ENCODE data around the gene NPRL2. TPM values are rescaled to one million over a fixed set of nuclear protein-coding genes. Genes with fewer than 3 reads are reported as not detected.

Gene NPRL2
- total RNA-seq, 1 donor from 2014 or later: 20.6 TPM

DNA sequence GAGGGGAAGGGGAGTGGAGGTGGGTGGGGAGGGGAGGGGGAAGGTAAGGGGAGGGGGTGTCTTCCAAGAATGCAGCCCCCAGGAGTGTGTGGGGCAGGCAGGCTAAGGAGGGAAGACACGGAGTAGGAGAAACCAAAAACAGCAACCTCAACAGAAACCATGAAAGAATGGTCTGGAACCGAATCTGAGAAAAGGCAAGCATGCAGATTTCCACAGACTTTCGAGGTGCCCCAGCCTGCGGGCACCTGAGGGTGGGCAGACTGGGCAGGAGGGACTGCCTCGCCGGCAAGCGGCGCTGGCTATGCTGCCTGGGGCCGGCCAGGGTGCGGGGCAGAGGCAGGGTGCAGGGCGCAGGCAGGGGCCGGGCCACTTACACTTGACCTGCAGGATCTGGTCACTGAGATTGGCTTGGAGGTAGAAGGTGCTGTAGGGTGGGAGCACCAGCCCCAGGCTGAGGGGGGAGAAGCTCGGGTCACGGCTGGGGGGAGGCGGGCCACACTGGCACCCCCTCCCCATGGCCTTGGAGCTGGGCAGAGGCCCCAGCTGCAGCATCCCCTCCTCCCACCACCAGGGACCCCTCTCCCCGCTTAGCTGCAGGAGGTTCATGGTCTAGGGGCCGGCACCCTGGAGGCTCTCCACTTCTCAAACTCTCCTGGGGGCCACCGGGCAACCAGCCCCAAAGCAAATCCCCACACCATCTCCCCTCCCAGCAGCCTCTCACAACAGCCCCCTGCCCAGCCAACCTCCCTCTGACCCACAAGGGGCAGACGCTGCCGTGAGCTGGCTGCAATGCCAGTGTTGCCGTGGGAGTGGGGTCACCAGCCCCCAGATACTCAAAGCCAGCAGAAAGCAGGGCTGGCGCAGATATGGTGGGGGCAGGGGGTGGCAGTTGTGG is 24.0 kb upstream of the NPRL2 start:
- ATAC-seq (no peak), DNase-seq (ENCODE audit: low spot score) (no peak)
- intact Hi-C loops (cut with DNase I): loop anchor here (5.0 kb wide), 1 partner anchor 633 kb away; no protein-coding TSS in a partner anchor

- DNase-seq (ENCODE audit: low spot score): no peak
- intact Hi-C loops (cut with DNase I): loop anchor here (5.0 kb wide), 1 partner anchor 634 kb away; no protein-coding TSS in a partner anchor
- no peak for ATAC-seq
Observed at GRCh38 chr3:50373146-50374051, 22.8 kb upstream of the NPRL2 start.

GRCh38 chr3:50372349-50372748 is 21.8 kb upstream of the NPRL2 start:
- DNase-seq (ENCODE audit: low spot score) (no peak), ATAC-seq (peak; percentile 4)
- intact Hi-C loops (cut with DNase I): loop anchor here (5.0 kb wide), 1 partner anchor 635 kb away; no protein-coding TSS in a partner anchor

DNA sequence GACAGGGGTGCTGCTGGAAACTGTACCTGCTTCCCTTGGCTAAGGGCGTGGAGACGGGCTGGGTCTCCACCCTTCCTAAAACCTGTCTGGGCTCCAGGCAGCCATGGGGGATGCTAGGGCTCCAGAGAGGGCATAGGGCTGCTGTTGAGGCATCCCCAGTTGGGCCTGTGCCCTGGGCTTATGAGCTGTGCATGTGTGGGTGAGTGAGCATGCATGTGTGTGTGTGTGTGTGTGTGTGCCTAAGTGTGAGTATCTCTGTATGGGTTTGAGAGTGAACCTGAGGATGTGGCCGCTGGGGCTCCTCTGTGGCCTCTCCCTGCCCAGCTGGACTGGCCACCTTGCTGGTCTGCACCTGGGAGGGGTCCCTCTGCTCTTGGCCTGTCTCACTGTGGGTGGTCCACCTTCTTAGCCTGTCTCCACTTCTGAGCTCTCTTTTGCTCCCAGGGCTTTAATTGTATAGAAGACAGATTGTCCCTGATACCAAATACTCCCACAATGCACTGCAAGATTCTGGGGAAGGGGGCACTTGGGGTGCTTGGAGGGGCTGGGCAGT is 20.6 kb upstream of the NPRL2 start:
- DNase-seq (ENCODE audit: low spot score) (no peak), ATAC-seq (no peak)
- intact Hi-C loops (cut with DNase I): loop anchor here (5.0 kb wide), 1 partner anchor 636 kb away; no protein-coding TSS in a partner anchor

GRCh38 chr3:50370594-50370993 is 20.0 kb upstream of the NPRL2 start:
- ATAC-seq (no peak), DNase-seq (ENCODE audit: low spot score) (no peak)
- intact Hi-C loops (cut with DNase I): loop anchor here (5.0 kb wide), 1 partner anchor 637 kb away; no protein-coding TSS in a partner anchor

DNA sequence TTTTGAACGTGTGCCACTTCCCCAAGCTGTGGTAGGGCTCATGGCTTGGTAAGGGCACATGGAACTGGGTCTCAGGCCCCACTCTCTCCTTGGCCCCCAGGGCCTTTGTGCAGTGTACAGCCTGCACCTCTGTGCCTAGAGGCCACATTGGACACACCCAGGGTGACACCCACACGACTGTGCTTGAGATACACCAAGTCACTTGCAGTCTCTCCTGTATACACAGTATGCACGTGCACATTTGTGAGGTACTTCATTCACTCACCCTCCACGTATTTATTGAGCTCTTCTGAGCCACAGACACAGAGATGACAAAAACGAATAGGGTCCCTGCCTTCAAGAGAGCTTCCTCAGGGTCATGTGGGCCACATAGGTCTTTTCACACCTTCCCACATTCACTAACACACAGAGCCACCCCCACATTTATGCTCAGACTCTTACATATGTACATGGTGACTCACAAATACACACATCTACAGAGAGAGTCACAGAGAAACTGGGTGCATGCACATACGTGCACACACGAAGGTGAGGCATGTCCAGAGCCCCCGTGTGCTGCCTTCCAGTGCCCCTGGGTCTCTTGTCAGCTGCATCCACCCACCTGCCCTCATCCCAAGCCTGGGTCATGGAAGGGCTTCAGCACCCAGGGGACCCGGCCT is 18.6 kb upstream of the NPRL2 start:
- intact Hi-C loops (cut with DNase I): no loop called here
- DNase-seq (ENCODE audit: low spot score): no peak
- ATAC-seq: no peak

GRCh38 chr3:50365842-50366220 is 15.3 kb upstream of the NPRL2 start:
- ATAC-seq: no peak
- no peak for DNase-seq (ENCODE audit: low spot score)
- intact Hi-C loops (cut with DNase I): no loop called here

GRCh38 chr3:50365080-50365841 is 14.7 kb upstream of the NPRL2 start:
- DNase-seq (ENCODE audit: low spot score) (peak; percentile 92), ATAC-seq (peak; percentile 87)
- intact Hi-C loops (cut with DNase I): no loop called here

DNA sequence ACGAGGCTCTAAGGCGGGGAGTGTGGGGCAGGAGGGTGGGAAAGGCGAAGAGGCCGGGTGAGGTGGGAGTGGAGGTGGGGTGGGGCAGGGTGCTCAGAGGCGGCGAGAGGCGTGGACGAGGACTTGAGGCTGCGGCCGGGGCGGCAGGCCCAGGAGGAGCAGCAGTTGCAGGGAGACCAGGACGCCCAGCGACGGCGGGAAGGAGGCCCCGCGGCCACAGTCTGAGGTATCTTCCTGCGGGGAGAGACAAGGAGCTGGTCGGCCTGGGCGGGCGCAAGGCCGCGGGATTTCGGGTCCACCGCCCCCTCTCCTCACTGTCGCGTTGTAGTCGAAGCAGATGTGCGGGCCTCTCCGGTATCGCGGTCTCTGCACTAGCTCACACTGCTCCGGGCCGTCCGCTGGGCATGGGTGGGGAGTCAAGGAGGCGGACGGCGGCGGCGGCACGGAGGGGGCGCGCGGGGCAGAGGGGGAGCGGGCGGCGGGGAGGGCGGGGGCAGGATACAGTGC is 14.1 kb upstream of the NPRL2 start:
- DNase-seq (ENCODE audit: low spot score): peak; percentile 73
- ATAC-seq: peak; percentile 27
- intact Hi-C loops (cut with DNase I): no loop called here

DNA sequence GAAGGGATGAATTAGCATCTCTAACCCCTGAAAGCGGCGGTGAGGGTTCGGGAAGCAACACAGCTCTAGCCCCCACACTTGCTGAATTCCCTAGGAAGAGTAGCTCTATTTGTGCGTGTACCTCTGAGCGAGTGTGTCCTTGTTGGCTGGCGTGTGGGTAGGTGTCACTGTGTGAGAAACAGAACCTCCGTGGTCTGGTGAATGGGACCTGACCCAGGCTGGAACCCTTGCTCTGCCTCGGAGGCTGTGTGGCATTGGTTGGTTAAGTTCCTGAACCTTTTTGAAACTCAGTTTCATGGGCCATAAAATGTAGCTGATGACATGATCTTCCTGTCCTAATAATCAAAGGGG is 9.2 kb upstream of the NPRL2 start:
- intact Hi-C loops (cut with DNase I): no loop called here
- no peak for ATAC-seq
- no peak for DNase-seq (ENCODE audit: low spot score)

GRCh38 chr3:50358911-50359759 is 8.6 kb upstream of the NPRL2 start, which contains the start of gene TMEM115:
Gene TMEM115, minus strand, starts transcription at chr3:50359521. Its CDS starts 458 bp downstream, at chr3:50359063.
- intact Hi-C loops (cut with DNase I): no loop called here
- peak; percentile 98 for ATAC-seq
- DNase-seq (ENCODE audit: low spot score): peak; percentile 97

DNA sequence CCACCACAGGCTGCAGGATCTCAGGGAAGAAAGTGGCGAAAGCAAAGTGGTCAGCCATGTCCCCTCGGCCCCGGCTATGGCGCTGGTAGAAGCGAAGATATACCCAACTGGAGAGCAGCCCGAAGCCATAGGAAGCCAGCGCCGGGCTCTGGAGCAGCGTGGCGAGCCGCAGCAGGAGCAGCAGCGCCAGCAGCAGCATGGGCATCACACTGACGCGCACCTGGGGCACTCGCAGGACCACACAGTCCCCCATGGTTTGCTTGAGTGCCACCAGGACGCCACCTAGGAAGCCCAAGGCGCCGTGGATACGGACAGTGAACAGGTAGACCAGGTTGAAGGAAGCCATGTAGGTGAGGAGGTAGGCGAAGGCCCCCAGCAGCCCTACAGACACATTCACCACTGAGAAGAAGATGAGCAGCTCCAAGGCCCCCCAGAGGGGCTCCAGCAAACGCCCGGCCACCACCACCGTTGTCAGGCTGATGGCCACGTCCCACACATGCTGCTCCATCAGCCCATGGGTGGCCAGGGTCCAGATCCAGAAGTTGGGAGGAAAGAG is 7.9 kb upstream of the NPRL2 start:
- intact Hi-C loops (cut with DNase I): no loop called here
- no peak for DNase-seq (ENCODE audit: low spot score)
- no peak for ATAC-seq

DNA sequence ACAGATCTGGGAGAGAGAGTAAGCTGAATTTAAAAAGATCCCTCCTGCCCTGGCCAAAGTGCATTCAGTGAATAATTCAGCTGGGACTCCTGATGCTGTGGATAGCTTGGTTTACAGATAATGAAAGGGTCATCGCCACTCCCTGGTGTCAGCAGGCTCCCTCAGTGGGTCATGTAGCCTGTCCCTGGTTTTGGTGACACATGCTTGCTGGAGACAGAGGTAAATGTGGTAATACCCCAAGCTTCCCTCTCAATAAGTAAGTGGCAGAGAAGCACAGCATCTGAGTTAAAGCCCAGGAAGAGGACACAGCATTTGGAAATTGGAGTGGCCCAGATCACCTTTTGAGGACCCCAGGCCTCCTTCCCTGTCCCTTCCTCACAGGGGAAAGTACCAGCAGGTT is 6.9 kb upstream of the NPRL2 start:
- intact Hi-C loops (cut with DNase I): no loop called here
- DNase-seq (ENCODE audit: low spot score): no peak
- no peak for ATAC-seq

DNA sequence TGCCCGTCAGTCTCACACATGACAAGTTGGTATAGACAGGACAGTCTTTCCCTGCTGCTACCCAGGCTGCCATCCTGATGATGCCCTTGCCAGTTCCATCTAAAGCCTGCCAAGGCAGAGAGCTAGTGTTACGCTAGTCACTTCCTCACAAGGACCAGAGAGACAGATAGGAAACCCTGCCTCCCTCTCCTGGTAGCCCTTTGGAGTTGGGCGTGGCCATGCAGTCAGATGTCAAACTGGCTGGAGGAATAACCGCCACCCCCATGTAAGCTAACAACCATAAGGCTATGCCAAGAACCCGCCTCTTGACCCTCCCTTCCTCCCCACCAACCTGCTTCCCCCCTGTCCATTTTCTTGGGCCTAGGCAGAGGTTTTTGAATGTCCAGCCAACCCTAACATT is 6.0 kb upstream of the NPRL2 start:
- DNase-seq (ENCODE audit: low spot score): no peak
- intact Hi-C loops (cut with DNase I): no loop called here
- ATAC-seq: no peak

- DNase-seq (ENCODE audit: low spot score) (no peak), ATAC-seq (no peak)
- intact Hi-C loops (cut with DNase I): no loop called here
Observed at GRCh38 chr3:50355829-50356552, 5.4 kb upstream of the NPRL2 start.

- ATAC-seq (no peak), DNase-seq (ENCODE audit: low spot score) (no peak)
- intact Hi-C loops (cut with DNase I): no loop called here
Observed at GRCh38 chr3:50354850-50355249, 4.3 kb upstream of the NPRL2 start.
